Measurements from ENCODE around the gene VPREB3.

DNA sequence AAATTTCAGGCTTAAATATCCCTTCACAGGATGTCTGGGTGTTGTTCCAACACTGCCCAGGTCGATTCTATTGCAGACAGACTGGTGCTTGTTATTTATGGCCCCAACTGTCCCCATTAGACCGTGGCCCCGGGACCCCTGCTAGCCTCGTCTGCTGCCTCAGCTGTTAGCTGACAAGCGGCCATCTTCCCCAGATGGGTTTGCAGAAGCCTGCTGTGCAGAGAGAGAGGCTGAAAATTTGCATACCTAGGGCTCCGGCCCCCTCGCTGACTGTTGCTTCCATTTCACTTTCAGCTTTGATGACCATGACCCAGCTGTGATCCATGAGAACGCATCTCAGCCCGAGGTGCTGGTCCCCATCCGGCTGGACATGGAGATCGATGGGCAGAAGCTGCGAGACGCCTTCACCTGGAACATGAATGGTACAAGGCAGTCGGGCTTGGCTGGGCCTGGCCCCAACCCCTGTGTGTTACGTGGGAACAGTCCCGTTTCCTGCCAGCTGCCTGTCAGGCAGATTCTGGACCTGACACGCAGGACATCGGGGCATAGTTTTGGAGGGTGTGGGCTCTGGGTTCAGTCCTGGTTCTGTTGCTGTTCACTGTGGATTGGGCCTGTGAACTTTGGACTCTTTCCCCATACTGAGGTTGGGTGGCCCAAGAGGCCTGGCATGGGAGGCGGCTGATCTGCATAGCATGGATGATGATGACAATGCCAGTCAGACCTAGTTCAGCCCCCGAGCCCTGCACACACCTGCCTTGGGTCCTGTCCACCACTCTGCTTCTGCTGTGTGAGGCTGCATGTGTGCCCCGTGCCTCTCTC lies 49.0 kb upstream of the VPREB3 start:
- TF ChIP-seq, protein P1, sequence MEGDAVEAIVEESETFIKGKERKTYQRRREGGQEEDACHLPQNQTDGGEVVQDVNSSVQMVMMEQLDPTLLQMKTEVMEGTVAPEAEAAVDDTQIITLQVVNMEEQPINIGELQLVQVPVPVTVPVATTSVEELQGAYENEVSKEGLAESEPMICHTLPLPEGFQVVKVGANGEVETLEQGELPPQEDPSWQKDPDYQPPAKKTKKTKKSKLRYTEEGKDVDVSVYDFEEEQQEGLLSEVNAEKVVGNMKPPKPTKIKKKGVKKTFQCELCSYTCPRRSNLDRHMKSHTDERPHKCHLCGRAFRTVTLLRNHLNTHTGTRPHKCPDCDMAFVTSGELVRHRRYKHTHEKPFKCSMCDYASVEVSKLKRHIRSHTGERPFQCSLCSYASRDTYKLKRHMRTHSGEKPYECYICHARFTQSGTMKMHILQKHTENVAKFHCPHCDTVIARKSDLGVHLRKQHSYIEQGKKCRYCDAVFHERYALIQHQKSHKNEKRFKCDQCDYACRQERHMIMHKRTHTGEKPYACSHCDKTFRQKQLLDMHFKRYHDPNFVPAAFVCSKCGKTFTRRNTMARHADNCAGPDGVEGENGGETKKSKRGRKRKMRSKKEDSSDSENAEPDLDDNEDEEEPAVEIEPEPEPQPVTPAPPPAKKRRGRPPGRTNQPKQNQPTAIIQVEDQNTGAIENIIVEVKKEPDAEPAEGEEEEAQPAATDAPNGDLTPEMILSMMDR (conservative IDR thresholded peaks at IDR 0.05; ENCODE audit: low read depth, low read length) = no peak
- no peak for TF ChIP-seq EZH2 (IDR thresholded peaks at IDR 0.05; ENCODE audit: borderline replicate concordance, low read depth, low read length, poor library complexity, severe bottlenecking)

All from A673 (cell line).